NCI-H2081 treated with DMSO at 0.1 percent for 48 hours (cell line): ENCODE measurements around the gene TEP1.
A peak's percentile ranks its signal among the peaks of the same experiment; 100 is the strongest.
"Not testable (repeated sequence)": the region's sequence is repeated elsewhere in the genome, so short reads cannot be mapped to it uniquely, and the experiment has no call there.

Experiments used
- DNase-seq: peaks from one replicate; lab custom pipeline; 2025; lab: John Stamatoyannopoulos, UW

Gene TEP1

DNA sequence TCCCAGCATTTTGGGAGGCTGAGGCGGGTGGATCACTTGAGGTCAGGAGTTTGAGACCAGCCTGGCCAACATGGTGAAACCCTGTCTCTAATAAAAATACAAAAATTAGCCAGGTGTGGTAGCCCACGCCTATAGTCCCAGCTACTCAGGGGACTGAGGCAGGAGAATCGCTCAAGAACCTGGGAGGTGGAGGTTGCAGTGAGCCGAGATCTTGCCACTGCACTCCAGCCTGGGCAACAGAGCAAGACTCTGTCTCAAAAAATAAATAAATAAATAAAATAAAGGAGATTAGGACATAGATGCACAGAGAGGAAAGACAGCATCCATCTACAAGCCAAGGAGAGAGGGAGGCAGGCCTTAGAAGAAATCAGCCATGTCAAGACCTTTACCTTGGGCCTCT is 72.3 kb downstream of the TEP1 start:
- DNase-seq: not testable (repeated sequence)

DNA sequence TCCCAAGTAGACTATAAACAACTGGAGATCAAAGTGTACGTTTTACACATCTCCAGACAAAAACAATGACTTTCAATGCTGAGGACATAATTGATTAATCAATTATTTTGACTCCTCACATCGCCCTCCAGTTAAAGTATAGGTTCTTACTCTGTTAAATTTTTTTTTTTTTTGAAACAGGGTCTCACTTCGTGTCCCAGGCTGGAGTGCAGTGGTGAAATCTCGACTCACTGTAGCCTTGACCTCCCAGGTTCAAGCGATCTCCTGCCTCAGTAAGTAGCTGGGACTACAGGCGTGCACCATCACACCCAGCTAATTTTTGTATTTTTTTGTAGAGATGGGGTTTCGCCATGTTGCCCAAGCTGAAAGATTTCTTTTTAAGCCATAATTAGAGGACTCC is 79.3 kb downstream of the TEP1 start:
- no peak for DNase-seq

DNA sequence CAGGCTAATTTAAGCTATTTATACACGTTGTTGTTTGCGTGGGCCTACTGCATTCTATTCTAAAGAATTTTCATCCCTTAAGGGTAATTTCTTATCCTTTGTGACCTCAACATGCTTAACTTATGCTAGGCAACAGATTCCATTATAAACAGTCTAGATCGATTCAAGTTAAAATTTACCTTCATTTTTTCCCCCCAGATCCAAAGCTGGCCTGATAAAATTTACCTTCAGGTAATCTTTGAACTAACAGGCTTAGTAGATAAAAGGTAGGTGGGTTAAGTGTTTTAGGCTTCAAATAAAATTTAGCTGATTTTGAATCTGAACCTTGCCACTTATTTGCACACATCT is 79.8 kb downstream of the TEP1 start:
- no peak for DNase-seq

DNA sequence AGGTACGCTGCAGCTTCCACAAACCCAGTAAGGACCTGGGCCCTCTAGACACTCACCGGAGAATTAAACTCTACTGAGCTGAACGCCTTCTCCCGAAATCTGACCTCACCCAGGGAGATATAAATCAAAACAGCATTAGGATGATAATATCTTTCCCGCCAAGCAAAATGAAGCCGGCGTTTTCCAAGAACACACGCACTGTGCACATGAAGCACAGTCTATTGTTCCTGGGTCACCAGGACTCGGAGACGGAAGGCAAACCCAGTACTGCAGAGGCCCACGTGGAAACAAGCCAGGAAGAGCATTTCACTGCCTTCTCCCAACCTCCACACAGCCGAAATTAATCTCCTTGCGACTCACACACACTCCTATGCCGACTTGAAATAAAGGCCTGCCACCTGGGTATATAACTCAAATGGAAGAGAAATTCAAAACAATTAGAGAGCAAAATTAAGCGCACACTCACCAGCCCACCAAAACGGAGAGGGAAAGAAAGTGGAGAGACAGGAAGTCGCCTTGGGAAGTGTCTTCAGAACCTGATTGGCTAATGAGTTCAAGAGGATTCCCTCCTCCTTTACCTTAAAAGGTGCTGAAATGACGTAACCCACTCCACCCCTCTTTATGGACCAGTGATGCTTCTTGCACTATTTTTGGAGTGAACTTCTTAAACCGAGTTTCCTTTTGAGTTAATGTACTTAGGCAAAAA is 80.4 kb downstream of the TEP1 start, which contains the start of gene CCNB1IP1:
Gene CCNB1IP1 (minus strand): TSS at position 492 of the 706 bp plus-strand sequence. CDS start 16,756 bp downstream, outside the sequence.
- DNase-seq: peak; percentile 61

DNA sequence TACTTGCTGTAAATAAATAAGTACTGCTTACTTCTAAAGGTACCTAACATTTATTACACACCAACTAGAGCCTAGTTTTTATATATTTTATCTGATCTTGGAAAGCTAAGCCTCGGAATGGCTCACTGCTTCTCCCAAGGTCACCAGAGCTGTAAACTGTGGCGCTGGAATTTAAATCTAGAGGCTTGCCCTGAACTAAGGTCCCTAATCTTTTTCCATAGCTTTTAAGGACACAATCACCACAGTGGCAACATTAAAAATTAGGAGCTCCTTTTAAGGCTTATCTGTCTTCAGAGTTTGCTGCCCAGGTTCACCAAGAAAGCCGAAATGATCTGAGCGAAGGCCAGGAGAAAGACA is 80.9 kb downstream of the TEP1 start:
- DNase-seq: no peak

DNA sequence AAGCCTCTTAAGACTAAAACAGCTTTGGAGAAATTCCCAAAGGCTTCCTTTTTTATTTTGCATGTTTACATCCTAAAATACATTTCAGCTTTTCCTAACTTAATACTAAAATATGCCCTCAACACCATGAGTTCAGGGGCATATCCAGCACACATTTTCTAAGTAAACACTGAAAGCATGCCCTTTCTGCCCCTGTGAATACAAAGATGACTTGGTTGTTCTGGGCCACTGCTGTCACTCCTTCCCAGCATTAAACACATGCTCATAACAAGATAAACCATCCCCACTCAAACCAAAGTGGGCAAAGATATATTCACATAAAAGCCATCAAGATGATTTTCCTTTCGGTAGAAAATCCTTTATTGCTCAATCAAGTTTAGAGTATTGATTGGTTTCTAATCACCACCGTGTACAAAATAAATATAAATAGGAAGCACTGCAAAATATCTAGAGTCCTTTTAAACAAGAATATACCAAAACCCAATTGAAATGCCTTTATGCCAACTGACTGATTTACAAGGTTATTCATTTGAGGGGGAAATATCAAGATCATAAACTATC is 82.2 kb downstream of the TEP1 start:
- no peak for DNase-seq

DNA sequence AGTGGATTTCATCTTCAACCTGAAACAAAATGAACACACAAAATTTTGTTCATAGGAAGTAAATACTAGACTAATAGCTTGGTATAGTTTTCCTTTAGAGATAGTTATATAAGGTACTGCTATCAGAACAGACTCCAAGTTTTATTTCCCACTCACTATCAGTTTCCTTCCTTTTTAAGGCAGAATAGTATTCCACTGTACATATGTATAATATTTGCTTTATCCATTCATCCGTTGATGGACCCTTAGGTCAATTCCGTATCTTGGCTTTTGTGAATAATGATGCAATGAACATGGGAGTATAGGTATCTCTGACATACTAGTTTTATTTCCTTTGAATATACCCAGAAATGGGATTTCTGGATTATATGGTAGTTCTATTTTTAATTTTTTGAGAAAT is 83.9 kb downstream of the TEP1 start:
- no peak for DNase-seq

DNA sequence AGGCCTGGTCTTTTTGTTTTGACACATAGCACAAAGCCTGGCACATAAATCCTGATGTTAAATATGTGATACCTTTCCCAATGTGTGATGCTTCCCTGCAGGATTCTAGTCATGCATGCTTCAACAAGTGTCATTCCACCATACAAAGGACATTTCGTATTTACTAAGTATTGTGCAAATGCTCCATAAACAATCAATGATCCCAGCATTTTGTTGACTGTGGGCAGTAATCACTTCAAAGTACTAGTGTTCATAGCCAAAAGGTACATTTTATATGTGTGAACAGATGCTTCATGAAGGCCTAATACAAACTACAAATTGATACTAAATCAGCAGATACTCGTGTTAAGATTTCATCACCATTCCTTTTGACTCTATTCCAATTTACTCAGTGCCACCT is 84.6 kb downstream of the TEP1 start:
- no peak for DNase-seq

DNA sequence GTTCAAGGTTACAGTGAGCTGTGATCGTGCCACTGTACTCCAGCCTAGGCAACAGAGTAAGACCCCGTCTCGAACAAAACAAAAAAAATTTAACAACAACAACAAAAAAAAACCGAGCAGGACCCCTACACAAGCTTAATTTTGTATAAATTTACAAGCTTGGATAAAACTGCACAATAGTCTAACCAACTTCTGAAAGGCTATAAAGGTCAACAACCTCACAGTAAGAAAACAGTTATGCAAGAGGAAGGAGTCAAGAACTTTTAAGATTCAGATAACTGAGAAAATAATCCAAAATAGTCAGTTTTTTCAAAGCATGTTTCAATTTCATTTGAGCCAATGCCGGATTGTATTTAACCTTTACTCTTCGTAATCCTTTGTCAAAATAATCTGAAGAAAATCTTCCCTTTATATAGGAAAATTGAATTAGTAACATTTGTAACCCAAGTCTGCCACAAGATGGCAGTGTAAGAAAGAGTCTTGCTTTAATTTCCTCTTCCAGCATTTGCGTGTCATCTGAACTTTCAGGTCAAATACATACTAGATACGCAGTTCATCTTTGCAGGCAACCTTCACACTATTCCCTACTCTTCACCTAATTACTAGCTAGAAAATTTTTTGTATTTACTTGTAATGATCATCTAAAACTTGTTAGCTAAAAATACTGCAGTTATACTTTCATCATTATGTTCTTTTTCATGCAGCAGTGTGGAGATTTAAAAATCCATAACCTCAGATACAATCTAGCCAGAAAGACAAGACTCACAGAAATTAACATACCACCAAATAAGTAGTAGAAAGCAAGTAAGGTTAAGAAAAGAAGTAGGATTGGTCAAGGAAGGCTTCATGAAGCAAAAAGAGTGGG is 86.1 kb downstream of the TEP1 start:
- DNase-seq: peak; percentile 45

DNA sequence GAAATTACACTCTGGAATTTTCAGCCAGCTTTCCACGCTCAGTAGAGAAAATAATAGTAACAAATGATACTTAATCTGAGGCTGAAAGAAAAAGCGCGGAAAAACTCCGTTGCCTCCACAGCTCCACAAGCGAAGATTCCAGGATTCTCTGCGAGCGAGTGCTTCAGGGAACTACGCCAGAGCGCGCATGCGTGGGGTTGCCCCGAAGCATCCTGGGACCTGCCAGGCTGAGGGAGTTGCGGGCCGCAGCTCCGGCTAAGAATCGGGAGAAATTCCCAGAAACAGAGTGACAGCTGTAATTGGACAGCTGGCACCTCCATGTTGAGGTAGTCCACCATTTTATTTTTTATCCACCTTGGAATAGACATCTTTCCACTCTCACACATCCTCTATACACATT is 95.6 kb downstream of the TEP1 start:
- DNase-seq: no peak
